ENCODE data around the gene EXT2.

The EXT2 gene

GRCh38 chr11:44178381-44178780 is 82.9 kb downstream of the EXT2 start:
- TF ChIP-seq MAX (IDR thresholded peaks at IDR 0.05; ENCODE audit: low read depth, low read length) (no peak), POLR2A (IDR thresholded peaks at IDR 0.05; ENCODE audit: extremely low read depth, insufficient read length) (no peak), CTCF (IDR thresholded peaks at IDR 0.05; ENCODE audit: low read depth, low read length) (no peak), MYC (IDR thresholded peaks at IDR 0.05; ENCODE audit: low read depth, low read length) (no peak)
- no peak overlapping the region for H3K4me3 ChIP-seq (ENCODE audit: low read depth, low read length)
- no peak for DNase-seq (ENCODE audit: low read depth)

GRCh38 chr11:44179173-44179572 is 83.7 kb downstream of the EXT2 start:
- no peak overlapping the region for H3K4me3 ChIP-seq (ENCODE audit: low read depth, low read length)
- no peak for TF ChIP-seq POLR2A (IDR thresholded peaks at IDR 0.05; ENCODE audit: extremely low read depth, insufficient read length)
- TF ChIP-seq MYC (IDR thresholded peaks at IDR 0.05; ENCODE audit: low read depth, low read length), result no peak
- TF ChIP-seq CTCF (IDR thresholded peaks at IDR 0.05; ENCODE audit: low read depth, low read length), result no peak
- TF ChIP-seq MAX (IDR thresholded peaks at IDR 0.05; ENCODE audit: low read depth, low read length), result no peak
- DNase-seq (ENCODE audit: low read depth), result no peak

- no peak overlapping the region for H3K4me3 ChIP-seq (ENCODE audit: low read depth, low read length)
- no peak for TF ChIP-seq MYC (IDR thresholded peaks at IDR 0.05; ENCODE audit: low read depth, low read length)
- no peak for DNase-seq (ENCODE audit: low read depth)
These were observed 84.6 kb downstream of the EXT2 start for GRCh38 chr11:44180107-44180506.

- no peak for DNase-seq (ENCODE audit: low read depth)
- TF ChIP-seq MAX (IDR thresholded peaks at IDR 0.05; ENCODE audit: low read depth, low read length), result no peak
- no peak for TF ChIP-seq POLR2A (IDR thresholded peaks at IDR 0.05; ENCODE audit: extremely low read depth, insufficient read length)
- no peak for TF ChIP-seq MYC (IDR thresholded peaks at IDR 0.05; ENCODE audit: low read depth, low read length)
- H3K4me3 ChIP-seq (ENCODE audit: low read depth, low read length), result no peak overlapping the region
These were observed 90.0 kb downstream of the EXT2 start for GRCh38 chr11:44185522-44185921.

- TF ChIP-seq CTCF (IDR thresholded peaks at IDR 0.05; ENCODE audit: low read depth, low read length) (no peak), MAX (IDR thresholded peaks at IDR 0.05; ENCODE audit: low read depth, low read length) (no peak), MYC (IDR thresholded peaks at IDR 0.05; ENCODE audit: low read depth, low read length) (no peak), POLR2A (IDR thresholded peaks at IDR 0.05; ENCODE audit: extremely low read depth, insufficient read length) (no peak)
- no peak overlapping the region for H3K4me3 ChIP-seq (ENCODE audit: low read depth, low read length)
- DNase-seq (ENCODE audit: low read depth), result no peak
These were observed 90.9 kb downstream of the EXT2 start for GRCh38 chr11:44186321-44186930.

- H3K4me3 ChIP-seq (ENCODE audit: low read depth, low read length), result no peak overlapping the region
- no peak for DNase-seq (ENCODE audit: low read depth)
- no peak for TF ChIP-seq MAX (IDR thresholded peaks at IDR 0.05; ENCODE audit: low read depth, low read length)
- no peak for TF ChIP-seq POLR2A (IDR thresholded peaks at IDR 0.05; ENCODE audit: extremely low read depth, insufficient read length)
- TF ChIP-seq CTCF (IDR thresholded peaks at IDR 0.05; ENCODE audit: low read depth, low read length), result no peak
- TF ChIP-seq MYC (IDR thresholded peaks at IDR 0.05; ENCODE audit: low read depth, low read length), result no peak
These were observed 93.2 kb downstream of the EXT2 start for GRCh38 chr11:44188643-44189042.

Data from NB4 (cell line).